Measurements from ENCODE around the gene TEX50. TPM values are rescaled to one million over a fixed set of nuclear protein-coding genes. Genes with fewer than 3 reads are reported as not detected.
"Not testable (repeated sequence)": the region's sequence is repeated elsewhere in the genome, so short reads cannot be mapped to it uniquely, and the experiment has no call there.

TEX50 gene
- total RNA-seq: not detected in 2 replicates

- DNase-seq (ENCODE audit: low read depth): no peak
- no peak for TF ChIP-seq CTCF (IDR thresholded peaks at IDR 0.05; ENCODE audit: insufficient read depth, low read length, poor library complexity, severe bottlenecking)
- Histone ChIP-seq H3K4me3 (ENCODE audit: low read depth, low read length) (no peak within 1 kb of the TSS), H3K27me3 (ENCODE audit: control insufficient read depth, insufficient read depth, low read length) (no peaks in the 10 kb centered on the region), H3K36me3 (ENCODE audit: control insufficient read depth, insufficient read depth, low read length) (no peaks in the 10 kb centered on the region)
These were observed at the start of gene TEX50 for GRCh38 chr1:173635116-173635515. Gene TEX50, plus strand, starts transcription at chr1:173635338. Its CDS starts 184 bp downstream, at chr1:173635522.

- DNase-seq (ENCODE audit: low read depth): no peak
These were observed 44.6 kb upstream of the TEX50 start for GRCh38 chr1:173590557-173590956.

GRCh38 chr1:173591138-173591537, 44.0 kb upstream of the TEX50 start:
- not testable (repeated sequence) for H3K36me3 ChIP-seq (ENCODE audit: control insufficient read depth, insufficient read depth, low read length); H3K4me3 ChIP-seq (ENCODE audit: low read depth, low read length); DNase-seq (ENCODE audit: low read depth); H3K27me3 ChIP-seq (ENCODE audit: control insufficient read depth, insufficient read depth, low read length)

More at GRCh38 chr1:173590557-173590956, 44.6 kb upstream of the TEX50 start:
- Histone ChIP-seq H3K27me3 (ENCODE audit: control insufficient read depth, insufficient read depth, low read length) (no peaks in the 10 kb centered on the region), H3K4me3 (ENCODE audit: low read depth, low read length) (no peak overlapping the region), H3K36me3 (ENCODE audit: control insufficient read depth, insufficient read depth, low read length) (no peaks in the 10 kb centered on the region)
- no peak for TF ChIP-seq CTCF (IDR thresholded peaks at IDR 0.05; ENCODE audit: insufficient read depth, low read length, poor library complexity, severe bottlenecking)

- Histone ChIP-seq H3K4me3 (ENCODE audit: low read depth, low read length) (no peak overlapping the region), H3K27me3 (ENCODE audit: control insufficient read depth, insufficient read depth, low read length) (no peaks in the 10 kb centered on the region), H3K36me3 (ENCODE audit: control insufficient read depth, insufficient read depth, low read length) (no peaks in the 10 kb centered on the region)
- TF ChIP-seq CTCF (IDR thresholded peaks at IDR 0.05; ENCODE audit: insufficient read depth, low read length, poor library complexity, severe bottlenecking): no peak
- DNase-seq (ENCODE audit: low read depth): no peak
These were observed 38.9 kb upstream of the TEX50 start for GRCh38 chr1:173596097-173596825.

- no peaks in the 10 kb centered on the region for H3K36me3 ChIP-seq (ENCODE audit: control insufficient read depth, insufficient read depth, low read length)
- H3K4me3 ChIP-seq (ENCODE audit: low read depth, low read length): no peak overlapping the region
- no peak for TF ChIP-seq CTCF (IDR thresholded peaks at IDR 0.05; ENCODE audit: insufficient read depth, low read length, poor library complexity, severe bottlenecking)
- DNase-seq (ENCODE audit: low read depth): no peak
- H3K27me3 ChIP-seq (ENCODE audit: control insufficient read depth, insufficient read depth, low read length): no peaks in the 10 kb centered on the region
These were observed 33.5 kb upstream of the TEX50 start for GRCh38 chr1:173601588-173601987.

GRCh38 chr1:173603056-173603591, 32.0 kb upstream of the TEX50 start, which contains the start of gene SLC9C2:
Gene SLC9C2, minus strand, starts transcription at chr1:173603072. Its CDS starts 1,296 bp downstream, at chr1:173601776.
- Histone ChIP-seq H3K36me3 (ENCODE audit: control insufficient read depth, insufficient read depth, low read length) (no peaks in the 10 kb centered on the region), H3K27me3 (ENCODE audit: control insufficient read depth, insufficient read depth, low read length) (no peaks in the 10 kb centered on the region), H3K4me3 (ENCODE audit: low read depth, low read length) (no peak within 1 kb of the TSS)
- TF ChIP-seq CTCF (IDR thresholded peaks at IDR 0.05; ENCODE audit: insufficient read depth, low read length, poor library complexity, severe bottlenecking): no peak
- no peak for DNase-seq (ENCODE audit: low read depth)
